PC-3 (cell line): Measurements from ENCODE around the gene PHLDB1.

ENCODE experiments used
- EZH2 ChIP-seq: fragments of 300-600 bp; sonication (generic); IDR thresholded peaks from one replicate; pipeline ENCODE4 v1.6.1; 2017; ENCODE audit warnings: antibody characterized with exemption, mild to moderate bottlenecking, low read length; ENCODE audit not compliant: unreplicated experiment
- EZH2phosphoT487 ChIP-seq: fragments of 300-600 bp; sonication (generic); IDR thresholded peaks from 2 replicates; pipeline ENCODE4 v1.6.1; 2018; ENCODE audit warnings: mild to moderate bottlenecking, antibody characterized with exemption, low read length, borderline replicate concordance
- TF ChIP-seq, protein P1 (sequence below): fragments of 300-600 bp; sonication (generic); conservative IDR thresholded peaks from 2 replicates; pipeline ENCODE4 v1.5.1; 2017; ENCODE audit warnings: antibody characterized with exemption, low read depth, mild to moderate bottlenecking, low read length

DNA sequence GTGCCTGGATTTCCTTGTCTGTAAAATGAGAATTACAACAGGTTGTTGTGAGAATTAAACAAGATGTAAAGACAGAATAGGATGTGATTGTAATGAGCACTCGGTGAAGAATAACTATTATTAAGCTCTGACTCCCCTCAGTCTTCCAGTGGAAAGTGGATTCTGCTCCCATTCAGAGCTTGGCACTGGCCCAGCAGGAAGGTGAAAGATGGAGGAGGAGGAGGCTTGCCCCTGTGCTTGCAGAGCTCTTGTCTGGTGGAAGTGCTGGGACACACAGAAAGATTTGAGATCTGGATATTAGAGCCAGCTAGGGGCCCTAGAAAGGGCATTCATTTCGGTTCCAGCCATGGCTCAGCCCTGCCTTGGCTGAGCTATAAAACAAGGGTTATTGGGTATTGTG, 28.2 kb downstream of the PHLDB1 start:
- TF ChIP-seq, protein P1, sequence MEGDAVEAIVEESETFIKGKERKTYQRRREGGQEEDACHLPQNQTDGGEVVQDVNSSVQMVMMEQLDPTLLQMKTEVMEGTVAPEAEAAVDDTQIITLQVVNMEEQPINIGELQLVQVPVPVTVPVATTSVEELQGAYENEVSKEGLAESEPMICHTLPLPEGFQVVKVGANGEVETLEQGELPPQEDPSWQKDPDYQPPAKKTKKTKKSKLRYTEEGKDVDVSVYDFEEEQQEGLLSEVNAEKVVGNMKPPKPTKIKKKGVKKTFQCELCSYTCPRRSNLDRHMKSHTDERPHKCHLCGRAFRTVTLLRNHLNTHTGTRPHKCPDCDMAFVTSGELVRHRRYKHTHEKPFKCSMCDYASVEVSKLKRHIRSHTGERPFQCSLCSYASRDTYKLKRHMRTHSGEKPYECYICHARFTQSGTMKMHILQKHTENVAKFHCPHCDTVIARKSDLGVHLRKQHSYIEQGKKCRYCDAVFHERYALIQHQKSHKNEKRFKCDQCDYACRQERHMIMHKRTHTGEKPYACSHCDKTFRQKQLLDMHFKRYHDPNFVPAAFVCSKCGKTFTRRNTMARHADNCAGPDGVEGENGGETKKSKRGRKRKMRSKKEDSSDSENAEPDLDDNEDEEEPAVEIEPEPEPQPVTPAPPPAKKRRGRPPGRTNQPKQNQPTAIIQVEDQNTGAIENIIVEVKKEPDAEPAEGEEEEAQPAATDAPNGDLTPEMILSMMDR, result no peak
- no peak for TF ChIP-seq EZH2
- TF ChIP-seq EZH2phosphoT487, result no peak
